ENCODE measurements around the gene ADPRHL1. TPM values are rescaled to one million over a fixed set of nuclear protein-coding genes. Genes with fewer than 3 reads are reported as not detected.
A peak's percentile ranks its signal among the peaks of the same experiment; 100 is the strongest.

ADPRHL1 gene
- total RNA-seq, 1 donor from 2014 or later = 3.1 TPM

DNA sequence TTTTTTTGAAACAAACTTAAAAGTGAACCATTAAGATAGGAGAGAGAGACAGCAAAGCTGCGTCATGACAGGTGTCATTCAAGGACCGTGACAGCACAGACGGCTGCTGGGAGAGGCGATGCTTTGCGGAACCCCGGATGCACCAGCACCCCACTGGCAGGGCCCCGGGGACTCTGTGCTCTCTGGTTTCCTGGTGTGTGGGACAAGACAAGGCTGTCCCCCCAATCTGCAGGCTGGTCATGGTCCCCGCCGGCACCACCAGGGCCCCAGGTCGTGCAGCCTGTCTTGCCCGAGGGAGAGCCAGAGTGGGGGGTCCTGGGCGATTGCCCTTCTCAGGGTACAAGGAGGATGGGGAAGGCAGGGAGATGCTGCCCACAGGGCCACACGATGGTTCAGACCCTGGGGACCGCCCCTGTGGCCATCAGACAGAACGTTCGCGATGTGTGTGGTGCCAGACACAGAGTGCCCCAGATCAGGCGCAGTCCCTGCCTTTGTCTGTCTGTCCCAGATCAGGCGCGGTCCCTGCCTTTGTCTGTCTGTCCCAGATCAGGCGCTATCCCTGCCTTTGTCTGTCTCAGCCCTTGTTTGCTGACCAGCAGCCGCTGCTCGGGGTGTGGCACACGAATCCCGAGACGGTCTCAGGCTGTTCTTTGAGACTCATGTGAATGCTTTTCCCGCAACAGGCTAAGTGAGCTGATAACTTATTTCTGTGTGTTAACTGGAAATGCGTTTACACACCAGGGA, 36.1 kb downstream of the ADPRHL1 start:
- Histone ChIP-seq H3K4me1 (ENCODE audit: insufficient read depth, low read length) (peaks cover 6% of the 10 kb centered on the region), H4K20me1 (ENCODE audit: insufficient read depth, low read length) (no peaks in the 10 kb centered on the region), H3K9me3 (ENCODE audit: insufficient read depth, low read depth, low read length) (no peaks in the 10 kb centered on the region), H3K79me2 (ENCODE audit: insufficient read depth, low read length) (no peaks in the 10 kb centered on the region), H3K27ac (ENCODE audit: low read depth, low read length) (no peak overlapping the region), H3K4me3 (ENCODE audit: insufficient read depth, low read depth, low read length) (no peak overlapping the region), H3K36me3 (ENCODE audit: insufficient read depth, low read length) (no peaks in the 10 kb centered on the region), H3K4me2 (ENCODE audit: low read length) (no peak overlapping the region), H3K27me3 (ENCODE audit: insufficient read depth, low read length) (peaks cover 10% of the 10 kb centered on the region), H2AFZ (ENCODE audit: low read depth, low read length) (peak overlapping the region; percentile 41), H3K9ac (ENCODE audit: low read length) (no peak overlapping the region)
- H3K27ac Mint-ChIP-seq (ENCODE audit: unreplicated experiment) = no peak overlapping the region
- DNase-seq (ENCODE audit: low read depth) = no peak
- TF ChIP-seq, protein P1, sequence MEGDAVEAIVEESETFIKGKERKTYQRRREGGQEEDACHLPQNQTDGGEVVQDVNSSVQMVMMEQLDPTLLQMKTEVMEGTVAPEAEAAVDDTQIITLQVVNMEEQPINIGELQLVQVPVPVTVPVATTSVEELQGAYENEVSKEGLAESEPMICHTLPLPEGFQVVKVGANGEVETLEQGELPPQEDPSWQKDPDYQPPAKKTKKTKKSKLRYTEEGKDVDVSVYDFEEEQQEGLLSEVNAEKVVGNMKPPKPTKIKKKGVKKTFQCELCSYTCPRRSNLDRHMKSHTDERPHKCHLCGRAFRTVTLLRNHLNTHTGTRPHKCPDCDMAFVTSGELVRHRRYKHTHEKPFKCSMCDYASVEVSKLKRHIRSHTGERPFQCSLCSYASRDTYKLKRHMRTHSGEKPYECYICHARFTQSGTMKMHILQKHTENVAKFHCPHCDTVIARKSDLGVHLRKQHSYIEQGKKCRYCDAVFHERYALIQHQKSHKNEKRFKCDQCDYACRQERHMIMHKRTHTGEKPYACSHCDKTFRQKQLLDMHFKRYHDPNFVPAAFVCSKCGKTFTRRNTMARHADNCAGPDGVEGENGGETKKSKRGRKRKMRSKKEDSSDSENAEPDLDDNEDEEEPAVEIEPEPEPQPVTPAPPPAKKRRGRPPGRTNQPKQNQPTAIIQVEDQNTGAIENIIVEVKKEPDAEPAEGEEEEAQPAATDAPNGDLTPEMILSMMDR (IDR thresholded peaks at IDR 0.05; ENCODE audit: insufficient read depth, low read depth, low read length) = no peak
- TF ChIP-seq EZH2 (IDR thresholded peaks at IDR 0.05; ENCODE audit: insufficient read depth, low read length) = no peak
- H3K36me3 Mint-ChIP-seq (ENCODE audit: low read depth, unreplicated experiment) = peaks cover 6% of the 10 kb centered on the region
- no peak for FAIRE-seq
- no peak overlapping the region for H3K4me3 Mint-ChIP-seq (ENCODE audit: unreplicated experiment)
- peaks cover 16% of the 10 kb centered on the region for H3K27me3 Mint-ChIP-seq (ENCODE audit: low read depth, unreplicated experiment)
- peaks cover 2% of the 10 kb centered on the region for H3K9me3 Mint-ChIP-seq (ENCODE audit: unreplicated experiment)
- H3K4me1 Mint-ChIP-seq (ENCODE audit: low read depth, unreplicated experiment) = peaks cover 2% of the 10 kb centered on the region

DNA sequence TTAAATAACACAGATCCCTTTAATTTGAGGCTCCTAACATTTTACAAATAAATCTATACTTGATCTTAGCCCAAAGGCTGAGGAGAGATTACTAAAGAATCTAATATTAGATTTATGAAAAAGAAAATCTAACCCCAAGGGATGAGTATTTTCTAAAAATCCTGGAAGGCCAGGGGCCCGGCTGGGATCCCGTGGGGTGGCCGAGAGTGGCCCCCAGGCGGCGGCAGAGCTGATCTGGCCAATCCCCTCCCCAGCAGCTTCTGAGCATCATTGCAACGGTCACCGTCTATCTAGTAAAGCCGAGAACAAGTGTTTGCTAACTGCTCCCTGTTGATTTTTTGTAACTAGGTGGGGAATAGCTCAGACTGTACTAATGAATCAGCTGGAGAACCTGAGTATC, 37.5 kb downstream of the ADPRHL1 start:
- Histone ChIP-seq H3K27me3 (ENCODE audit: insufficient read depth, low read length) (peaks cover 10% of the 10 kb centered on the region), H3K9me3 (ENCODE audit: insufficient read depth, low read depth, low read length) (no peaks in the 10 kb centered on the region), H3K27ac (ENCODE audit: low read depth, low read length) (no peak overlapping the region), H3K9ac (ENCODE audit: low read length) (no peak overlapping the region), H3K79me2 (ENCODE audit: insufficient read depth, low read length) (no peaks in the 10 kb centered on the region), H4K20me1 (ENCODE audit: insufficient read depth, low read length) (no peaks in the 10 kb centered on the region), H3K4me3 (ENCODE audit: insufficient read depth, low read depth, low read length) (no peak overlapping the region), H3K36me3 (ENCODE audit: insufficient read depth, low read length) (no peaks in the 10 kb centered on the region), H2AFZ (ENCODE audit: low read depth, low read length) (no peak overlapping the region), H3K4me1 (ENCODE audit: insufficient read depth, low read length) (peaks cover 17% of the 10 kb centered on the region), H3K4me2 (ENCODE audit: low read length) (no peak overlapping the region)
- H3K27ac Mint-ChIP-seq (ENCODE audit: unreplicated experiment) = no peak overlapping the region
- peaks cover 12% of the 10 kb centered on the region for H3K4me1 Mint-ChIP-seq (ENCODE audit: low read depth, unreplicated experiment)
- H3K9me3 Mint-ChIP-seq (ENCODE audit: unreplicated experiment) = peaks cover 2% of the 10 kb centered on the region
- DNase-seq (ENCODE audit: low read depth) = no peak
- peaks cover 16% of the 10 kb centered on the region for H3K27me3 Mint-ChIP-seq (ENCODE audit: low read depth, unreplicated experiment)
- no peak for FAIRE-seq
- H3K36me3 Mint-ChIP-seq (ENCODE audit: low read depth, unreplicated experiment) = peaks cover 6% of the 10 kb centered on the region
- TF ChIP-seq, protein P1 (IDR thresholded peaks at IDR 0.05; ENCODE audit: insufficient read depth, low read depth, low read length) = no peak
- no peak for TF ChIP-seq EZH2 (IDR thresholded peaks at IDR 0.05; ENCODE audit: insufficient read depth, low read length)
- H3K4me3 Mint-ChIP-seq (ENCODE audit: unreplicated experiment) = no peak overlapping the region

DNA sequence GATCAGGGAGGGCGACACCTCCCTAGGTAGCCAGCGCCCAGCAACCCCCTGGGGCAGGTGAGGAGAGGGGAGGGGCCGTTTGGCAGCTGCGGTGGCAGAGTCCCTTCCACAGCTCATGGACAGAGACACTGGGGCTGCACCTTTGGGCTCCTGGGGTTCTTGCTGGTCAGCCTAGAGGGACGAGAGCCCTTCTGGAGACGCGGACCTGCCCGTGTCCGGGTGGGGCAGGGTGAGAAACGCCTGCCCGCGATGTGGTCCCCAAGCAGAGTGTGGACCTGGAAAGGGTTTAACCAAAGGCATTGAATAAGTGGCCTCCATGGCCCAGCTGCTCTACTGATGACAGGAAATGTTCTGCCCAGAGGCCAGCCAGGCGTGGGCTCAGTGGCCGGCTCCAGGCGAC, 38.3 kb downstream of the ADPRHL1 start:
- Histone ChIP-seq H3K9ac (ENCODE audit: low read length) (no peak overlapping the region), H3K27ac (ENCODE audit: low read depth, low read length) (no peak overlapping the region), H4K20me1 (ENCODE audit: insufficient read depth, low read length) (no peaks in the 10 kb centered on the region), H3K4me3 (ENCODE audit: insufficient read depth, low read depth, low read length) (no peak overlapping the region), H3K4me1 (ENCODE audit: insufficient read depth, low read length) (peaks cover 25% of the 10 kb centered on the region), H3K9me3 (ENCODE audit: insufficient read depth, low read depth, low read length) (no peaks in the 10 kb centered on the region), H2AFZ (ENCODE audit: low read depth, low read length) (no peak overlapping the region), H3K36me3 (ENCODE audit: insufficient read depth, low read length) (no peaks in the 10 kb centered on the region), H3K27me3 (ENCODE audit: insufficient read depth, low read length) (peaks cover 10% of the 10 kb centered on the region), H3K4me2 (ENCODE audit: low read length) (no peak overlapping the region), H3K79me2 (ENCODE audit: insufficient read depth, low read length) (no peaks in the 10 kb centered on the region)
- H3K36me3 Mint-ChIP-seq (ENCODE audit: low read depth, unreplicated experiment) = peaks cover 4% of the 10 kb centered on the region
- DNase-seq (ENCODE audit: low read depth) (no peak), FAIRE-seq (no peak)
- no peak overlapping the region for H3K4me3 Mint-ChIP-seq (ENCODE audit: unreplicated experiment)
- no peak overlapping the region for H3K27ac Mint-ChIP-seq (ENCODE audit: unreplicated experiment)
- peaks cover 16% of the 10 kb centered on the region for H3K27me3 Mint-ChIP-seq (ENCODE audit: low read depth, unreplicated experiment)
- H3K9me3 Mint-ChIP-seq (ENCODE audit: unreplicated experiment) = peaks cover 2% of the 10 kb centered on the region
- peaks cover 14% of the 10 kb centered on the region for H3K4me1 Mint-ChIP-seq (ENCODE audit: low read depth, unreplicated experiment)
- no peak for TF ChIP-seq EZH2 (IDR thresholded peaks at IDR 0.05; ENCODE audit: insufficient read depth, low read length)
- TF ChIP-seq, protein P1 (IDR thresholded peaks at IDR 0.05; ENCODE audit: insufficient read depth, low read depth, low read length) = no peak
